CD4-positive, alpha-beta T cell treated with Interleukin-21 for 1 hour (primary cell): Measurements from ENCODE around the gene TMC1.

Source experiments
- DNase-seq: peaks from one replicate; pipeline ENCODE4 v3.0.0-alpha.2; 2020

The TMC1 gene

GRCh38 chr9:72576087-72576486 is 54.7 kb downstream of the TMC1 start:
- no peak for DNase-seq

DNA sequence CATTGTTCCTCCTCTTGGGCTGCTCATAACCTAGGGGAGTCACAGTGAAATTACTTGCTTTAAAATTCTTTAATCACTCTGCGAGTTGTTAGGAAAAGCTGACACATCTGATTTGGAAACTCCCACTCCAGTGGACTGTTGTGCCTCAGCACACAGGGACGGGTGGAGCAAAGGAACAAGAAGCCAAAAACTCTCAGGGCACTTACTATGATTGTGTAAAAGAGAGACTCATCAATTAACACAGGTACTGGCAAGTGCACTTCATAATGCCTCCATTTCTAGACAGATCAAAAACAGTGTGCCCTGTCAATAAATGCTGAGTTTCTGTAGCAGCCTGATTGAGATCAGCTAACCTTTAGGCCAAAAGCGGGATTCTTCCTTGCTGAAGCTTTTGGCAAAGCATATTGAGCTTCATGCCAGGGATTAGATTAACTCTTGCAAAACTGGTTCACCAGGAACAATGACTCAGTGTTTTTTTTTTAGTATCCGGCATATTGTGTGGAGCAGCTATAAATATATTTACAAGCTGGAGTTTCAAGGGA is 55.9 kb downstream of the TMC1 start:
- DNase-seq: no peak

- DNase-seq: no peak
These were observed 57.8 kb downstream of the TMC1 start for GRCh38 chr9:72579190-72579589.

- DNase-seq: no peak
These were observed 58.6 kb downstream of the TMC1 start for GRCh38 chr9:72579880-72580550.

DNA sequence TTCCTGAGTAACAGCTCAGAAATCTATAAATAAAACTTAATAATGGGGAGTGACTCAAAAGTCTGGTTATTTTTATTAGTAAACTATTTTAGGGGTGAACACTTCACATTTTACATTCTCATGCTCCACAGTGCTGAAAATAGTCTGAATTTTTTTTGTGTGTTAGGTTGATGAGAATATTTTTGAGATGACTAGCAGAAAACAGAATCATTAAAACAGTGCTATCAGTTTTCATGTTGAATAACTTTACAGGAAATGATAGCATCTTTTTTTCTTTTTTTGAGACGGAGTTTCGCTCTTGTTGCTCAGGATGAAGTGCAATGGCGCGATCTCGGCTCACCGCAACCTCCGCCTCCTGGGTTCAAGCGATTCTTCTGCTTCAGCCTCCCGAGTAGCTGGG is 60.3 kb downstream of the TMC1 start:
- DNase-seq: no peak

- no peak for DNase-seq
These were observed 62.0 kb downstream of the TMC1 start for GRCh38 chr9:72583370-72583769.

- DNase-seq: peak; percentile 38
These were observed 65.2 kb downstream of the TMC1 start for GRCh38 chr9:72586388-72587130.

DNA sequence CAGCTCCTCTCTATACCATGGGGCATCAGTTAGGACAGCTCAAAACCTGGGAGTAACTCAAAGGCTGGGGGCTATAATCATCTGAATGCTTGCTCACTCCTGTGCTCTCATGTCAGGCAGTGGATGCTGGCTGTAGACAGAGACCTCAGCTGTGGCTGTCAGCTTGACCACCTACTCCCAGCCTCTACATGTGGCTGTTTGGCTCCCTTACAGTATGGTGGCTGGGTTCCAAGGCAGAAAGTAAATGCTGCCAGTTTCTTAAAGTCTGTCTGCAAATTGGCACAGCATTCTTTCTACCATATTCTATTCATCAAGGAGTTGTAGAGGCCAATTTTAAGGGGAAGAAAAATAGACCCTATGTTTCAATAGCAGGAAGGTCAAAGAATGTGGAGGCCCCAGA is 66.9 kb downstream of the TMC1 start:
- no peak for DNase-seq

DNA sequence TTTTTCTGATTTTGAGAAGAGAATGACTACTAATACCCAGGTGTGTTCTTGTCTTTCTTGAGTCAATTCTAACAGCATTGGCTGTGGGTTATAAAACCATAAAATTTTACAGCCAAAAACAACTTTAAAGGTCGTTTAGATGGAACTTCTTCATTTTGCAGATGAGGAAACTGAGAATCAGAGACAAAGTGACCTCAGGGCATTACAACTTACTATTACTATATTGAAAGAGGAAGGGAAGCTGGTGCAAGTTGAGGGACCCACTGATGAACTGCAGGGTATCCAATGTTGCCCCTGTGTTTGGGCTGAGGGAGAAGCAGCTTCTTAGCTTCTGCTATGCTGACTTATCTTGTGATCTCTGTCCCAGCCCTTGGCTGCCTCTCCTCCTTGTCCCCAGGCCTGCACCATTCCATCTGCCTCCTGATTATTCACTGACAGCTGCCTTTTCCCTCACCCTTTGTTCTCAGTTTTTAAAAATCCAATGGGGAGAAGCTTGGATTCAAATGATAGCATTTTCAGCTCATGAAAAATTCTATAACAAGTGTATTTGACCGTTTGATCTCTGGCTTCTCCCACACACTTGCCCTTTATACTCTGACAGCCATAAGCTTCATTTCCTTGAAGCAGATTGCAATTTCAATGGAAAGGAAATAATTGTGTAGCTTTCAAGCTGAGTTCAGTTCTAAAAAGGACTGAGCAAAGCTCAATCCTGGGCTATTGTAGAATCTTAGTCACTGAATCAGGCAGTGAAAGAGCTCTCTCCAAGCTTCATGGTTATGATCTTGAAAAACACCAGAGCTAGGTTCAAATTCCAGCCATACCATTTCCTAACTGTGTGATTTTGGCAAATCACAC is 68.5 kb downstream of the TMC1 start:
- DNase-seq: no peak

- DNase-seq: no peak
These were observed 69.4 kb downstream of the TMC1 start for GRCh38 chr9:72590824-72591223.

- DNase-seq: peak; percentile 55
These were observed 71.3 kb downstream of the TMC1 start for GRCh38 chr9:72592502-72593403.

- peak; percentile 10 for DNase-seq
These were observed 75.2 kb downstream of the TMC1 start for GRCh38 chr9:72596451-72597180.

DNA sequence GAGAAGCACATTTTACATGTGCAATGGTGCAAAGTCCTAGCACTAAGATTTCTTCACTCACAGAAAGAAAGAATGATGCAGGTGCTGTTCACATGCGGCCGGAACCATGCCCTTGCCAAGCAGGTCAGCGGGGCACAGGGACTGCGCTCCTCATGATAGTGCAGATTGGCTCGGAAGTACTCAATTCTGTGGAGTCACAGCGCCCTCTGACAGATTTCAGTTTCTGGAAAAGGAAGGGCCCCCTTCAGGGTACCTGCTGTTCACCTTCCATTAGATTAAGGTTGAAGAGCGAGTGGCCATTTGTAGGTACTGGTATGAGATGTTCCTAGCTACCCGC is 75.7 kb downstream of the TMC1 start:
- DNase-seq: no peak

DNA sequence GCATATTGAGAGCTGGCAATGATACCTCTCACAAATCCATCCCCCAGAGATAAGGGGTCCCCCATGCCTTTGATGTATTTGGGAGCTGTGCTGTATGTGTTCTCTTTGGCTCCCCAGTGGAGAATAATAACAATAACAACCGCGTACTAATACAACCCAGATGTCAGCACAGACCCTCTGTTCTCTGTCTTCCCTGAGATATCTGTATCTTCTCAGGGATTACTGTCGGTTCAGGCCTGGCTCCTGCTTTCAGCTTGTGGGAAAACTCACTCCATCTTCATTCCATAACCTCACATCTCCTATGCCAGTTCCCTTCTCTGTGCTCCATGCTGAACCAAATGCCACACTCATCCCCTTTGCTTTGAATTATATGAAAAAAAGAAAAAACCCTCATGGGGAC is 76.2 kb downstream of the TMC1 start:
- DNase-seq: no peak

GRCh38 chr9:72598639-72599038 is 77.2 kb downstream of the TMC1 start:
- no peak for DNase-seq

DNA sequence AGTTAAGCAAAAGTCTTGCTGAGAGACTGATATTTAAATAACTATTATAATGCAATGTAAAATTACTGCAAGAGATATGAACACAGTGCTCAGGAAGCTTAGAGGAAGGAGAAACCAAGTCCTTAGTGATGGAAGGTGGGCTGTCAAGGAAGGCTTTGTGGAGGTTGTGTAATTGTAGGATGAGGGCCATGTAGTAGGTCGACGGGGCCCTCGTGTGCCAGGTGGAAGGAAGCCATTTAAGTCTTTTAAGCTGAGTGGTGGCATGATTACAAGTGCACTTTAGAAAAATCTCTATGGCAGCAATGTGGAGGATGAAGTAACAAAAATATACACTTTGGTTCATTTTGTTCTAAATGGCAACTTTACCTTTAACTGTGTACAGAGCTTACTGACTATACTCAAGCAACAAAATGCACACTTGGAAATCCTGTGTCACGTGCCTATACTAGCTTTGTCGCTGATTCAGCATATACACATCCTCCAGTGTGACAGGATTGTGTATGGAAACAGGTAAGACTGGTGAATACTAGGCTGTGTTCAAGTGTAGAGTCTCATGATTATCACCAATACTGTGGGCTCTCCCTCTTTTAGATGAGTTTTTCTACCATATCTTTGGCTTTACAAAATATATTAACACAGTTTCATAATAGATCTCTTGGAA is 78.6 kb downstream of the TMC1 start:
- DNase-seq: no peak

DNA sequence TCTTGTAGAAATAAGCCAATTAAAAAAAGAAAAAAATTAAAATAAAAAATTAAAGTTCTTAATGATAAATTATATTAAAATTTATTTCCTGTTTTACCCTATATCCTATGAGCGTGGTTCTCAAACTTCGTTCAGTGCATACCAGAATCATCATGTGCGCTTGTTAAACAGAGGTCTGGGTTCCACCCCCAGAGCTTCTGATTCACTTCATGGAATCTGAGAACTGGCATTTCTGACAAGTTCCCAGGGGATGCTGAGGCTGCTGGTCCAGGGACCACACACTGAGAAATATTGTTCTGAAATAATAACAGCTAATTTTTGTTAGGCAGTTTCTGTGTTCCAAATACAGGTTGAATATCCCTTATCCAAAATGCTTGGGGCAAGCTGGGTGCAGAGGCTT is 79.3 kb downstream of the TMC1 start:
- DNase-seq: no peak

- DNase-seq: no peak
These were observed 80.2 kb downstream of the TMC1 start for GRCh38 chr9:72601615-72602014.

- no peak for DNase-seq
These were observed 91.0 kb downstream of the TMC1 start for GRCh38 chr9:72612449-72612848.

- no peak for DNase-seq
These were observed 92.7 kb downstream of the TMC1 start for GRCh38 chr9:72614067-72614466.

- no peak for DNase-seq
These were observed 94.5 kb downstream of the TMC1 start for GRCh38 chr9:72615931-72616330.
